Adipose tissue (tissue), 3 donors: Measurements from ENCODE around the gene GPR179. TPM values are rescaled to one million over a fixed set of nuclear protein-coding genes. Genes with fewer than 3 reads are reported as not detected.

Experiments
- H3K27ac ChIP-seq: one replicate; pipeline ENCODE4 v1.5.1; 2013; ENCODE audit warnings: low read depth, low read length
- WGBS, 3 donors: extraction: QIAGEN DNeasy Blood & Tissue Kit; methylation state at CpG; one replicate each; pipeline ENCODE4 v1.1.7; 2013; 5-methylcytosine and 5-hydroxymethylcytosine counted together
- polyA plus RNA-seq, 3 donors: library from polyadenylated mRNA; stranded (reverse); fragments of 200-250 nt; gene quantifications; one replicate each; pipeline ENCODE4 v1.2.3, GENCODE V29; 2013
- donor health status: healthy with polysubstance abuse.
- donor health status: Bipolar disorder and iron deficiency.
- donor health status: healthy.

Gene GPR179
- polyA plus RNA-seq, 3 donors = 0.02 to 0.11 (median 0.03) TPM

- 14% methylated on average over 8 of the region's 8 CpGs for WGBS, 3 donors
- H3K27ac ChIP-seq = no peak overlapping the region
Observed at GRCh38 chr17:38349097-38349730, 5.5 kb upstream of the GPR179 start.

- 93 to 95% (median 94%) methylated on average over 7 of the region's 7 CpGs for WGBS, 3 donors
- H3K27ac ChIP-seq = no peak overlapping the region
Observed at GRCh38 chr17:38345743-38346142, 2.0 kb upstream of the GPR179 start.

- H3K27ac ChIP-seq = no peak overlapping the region
- WGBS, 3 donors = 80 to 84% (median 82%) methylated on average over 3 of the region's 3 CpGs
Observed at GRCh38 chr17:38344420-38344745, 627 bp upstream of the GPR179 start.

- H3K27ac ChIP-seq = no peak overlapping the region
- 82 to 89% (median 88%) methylated on average over 18 of the region's 18 CpGs for WGBS, 3 donors
Observed at GRCh38 chr17:38342886-38343607, 709 bp downstream of the GPR179 start.

- no peak overlapping the region for H3K27ac ChIP-seq
- 57 to 71% (median 65%) methylated on average over 5 of the region's 5 CpGs for WGBS, 3 donors
Observed at GRCh38 chr17:38341035-38341721, 2.6 kb downstream of the GPR179 start.

DNA sequence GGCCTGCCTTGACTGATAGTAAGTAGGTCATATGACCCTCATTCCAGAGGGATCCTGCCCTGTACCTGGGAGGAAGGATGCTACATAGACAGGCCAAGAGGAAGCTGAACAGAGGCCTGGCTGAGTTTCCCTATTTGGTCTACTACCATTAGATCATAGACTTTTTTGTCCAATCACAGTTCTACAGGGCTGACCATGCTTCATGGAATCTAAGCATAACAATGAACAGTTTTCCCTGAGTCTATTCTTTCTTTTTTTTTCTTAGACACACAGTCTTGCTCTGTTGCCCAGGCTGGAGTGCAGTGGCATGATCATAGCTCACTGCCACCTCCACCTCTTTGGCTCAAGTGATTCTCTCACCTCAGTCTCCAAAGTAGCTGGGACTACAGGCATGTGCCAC is 3.9 kb downstream of the GPR179 start:
- no peak overlapping the region for H3K27ac ChIP-seq

- 91 to 93% (median 92%) methylated on average over 4 of the region's 4 CpGs for WGBS, 3 donors
- H3K27ac ChIP-seq = no peak overlapping the region
Observed at GRCh38 chr17:38338535-38338934, 5.2 kb downstream of the GPR179 start.

GRCh38 chr17:38338053-38338452 is 5.7 kb downstream of the GPR179 start:
- no peak overlapping the region for H3K27ac ChIP-seq
- WGBS, 3 donors = 62 to 77% (median 74%) methylated on average over 5 of the region's 5 CpGs

DNA sequence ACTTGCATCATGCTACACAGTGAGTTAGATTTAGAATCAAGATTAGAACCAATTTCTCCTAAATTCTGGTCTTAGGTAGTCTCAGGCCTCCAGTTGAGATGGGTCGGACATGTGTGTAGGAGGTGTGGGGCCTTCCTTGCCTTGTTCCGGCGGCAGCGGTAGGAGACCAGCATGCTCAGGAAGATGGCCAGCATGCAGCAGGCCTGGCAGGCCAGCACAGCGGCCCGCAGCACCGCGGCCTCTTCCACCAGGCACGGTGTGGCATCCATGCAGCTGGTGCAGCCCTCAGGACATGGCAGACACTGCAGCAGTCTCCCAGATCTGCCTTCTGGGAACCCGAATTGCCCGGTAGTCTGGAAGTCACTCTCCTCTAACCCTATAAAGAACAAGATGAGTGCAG is 6.9 kb downstream of the GPR179 start:
- no peak overlapping the region for H3K27ac ChIP-seq
- 87 to 95% (median 94%) methylated on average over 11 of the region's 11 CpGs for WGBS, 3 donors

DNA sequence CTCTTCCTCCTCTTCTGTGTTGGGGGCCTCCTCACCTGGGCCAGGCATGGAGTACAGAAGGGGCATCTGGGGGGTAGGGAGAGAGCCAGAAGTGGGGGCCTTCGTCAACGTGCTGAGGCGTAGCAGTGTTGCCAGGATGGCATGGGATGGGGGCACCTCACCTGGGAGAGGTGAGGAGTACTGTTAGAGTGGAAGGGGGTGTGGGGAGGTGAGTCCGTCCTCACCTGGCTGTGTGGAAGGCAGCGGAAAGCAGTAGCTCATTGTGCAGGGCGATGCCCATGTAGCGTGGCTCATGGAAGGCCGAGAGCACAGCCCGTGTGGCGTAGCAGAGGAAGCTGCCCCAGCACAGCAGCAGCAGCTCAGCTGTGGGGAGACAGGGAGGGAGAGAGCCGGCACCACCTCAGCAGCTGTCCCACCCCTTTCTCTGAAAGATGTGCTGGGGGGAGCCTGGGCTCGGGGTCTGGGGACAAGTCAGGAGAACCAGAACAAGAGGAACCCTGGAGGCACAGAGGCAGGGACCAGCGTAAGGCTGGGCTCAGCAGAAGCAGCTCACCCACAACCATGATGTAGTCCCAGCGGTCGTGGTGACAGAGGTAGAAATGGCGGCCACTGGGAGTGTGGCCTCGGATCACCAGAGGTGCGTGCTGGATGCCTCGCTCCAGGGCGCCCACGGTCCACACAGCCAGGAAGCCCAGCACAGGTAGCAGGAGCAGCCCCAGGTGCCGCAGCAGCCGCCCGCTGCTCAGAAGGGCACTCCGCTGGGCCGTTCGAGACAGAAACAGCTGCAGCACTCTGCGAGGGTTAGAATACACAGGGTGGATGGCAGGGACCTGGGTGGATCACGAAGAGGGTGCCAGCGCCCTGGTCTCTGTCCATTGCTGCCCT is 9.0 kb downstream of the GPR179 start:
- WGBS, 3 donors = 85 to 91% (median 87%) methylated on average over 29 to 30 of the region's 30 CpGs
- H3K27ac ChIP-seq = no peak overlapping the region

DNA sequence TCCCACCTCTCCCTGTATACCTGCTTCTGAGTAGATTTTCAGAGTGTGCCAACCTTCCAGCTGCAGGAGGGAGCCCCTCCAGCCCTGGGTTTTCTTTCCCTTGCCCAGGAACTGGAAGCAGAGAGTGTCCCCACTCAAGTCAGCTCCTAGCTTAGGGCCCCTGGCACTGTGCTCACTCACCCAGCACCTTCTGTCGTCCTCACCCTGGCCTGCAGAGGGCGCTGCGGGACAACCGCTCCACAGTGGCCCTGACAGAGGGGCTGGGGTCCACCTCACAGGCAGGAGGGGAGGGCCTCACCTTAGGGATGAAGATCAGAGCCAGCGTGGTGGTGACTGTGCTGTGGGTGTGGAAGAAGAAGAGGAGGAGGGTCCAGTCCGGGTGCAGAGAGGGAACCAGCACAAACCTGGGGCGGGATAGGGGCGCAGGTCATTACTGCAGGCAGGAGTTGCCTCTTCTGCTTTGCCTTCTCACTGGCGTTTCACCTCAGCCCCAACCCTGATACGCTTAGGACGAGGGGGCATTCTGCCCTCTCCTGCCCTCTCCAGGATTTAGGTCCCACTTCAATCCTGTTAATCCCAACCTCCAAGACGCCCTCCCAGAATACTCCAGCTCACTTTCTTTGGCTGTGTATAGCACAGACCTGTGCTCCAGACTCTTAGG is 10.0 kb downstream of the GPR179 start:
- WGBS, 3 donors = 34 to 47% (median 45%) methylated on average over 11 to 12 of the region's 12 CpGs
- H3K27ac ChIP-seq = no peak overlapping the region

GRCh38 chr17:38332735-38333134 is 11.0 kb downstream of the GPR179 start:
- 76 to 93% (median 87%) methylated on average over 7 of the region's 7 CpGs for WGBS, 3 donors

GRCh38 chr17:38330941-38331411 is 12.8 kb downstream of the GPR179 start:
- no peak overlapping the region for H3K27ac ChIP-seq
- 86 to 87% (median 86%) methylated on average over 21 to 23 of the region's 23 CpGs for WGBS, 3 donors

More at GRCh38 chr17:38332735-38333134, 11.0 kb downstream of the GPR179 start:
- H3K27ac ChIP-seq = no peak overlapping the region

DNA sequence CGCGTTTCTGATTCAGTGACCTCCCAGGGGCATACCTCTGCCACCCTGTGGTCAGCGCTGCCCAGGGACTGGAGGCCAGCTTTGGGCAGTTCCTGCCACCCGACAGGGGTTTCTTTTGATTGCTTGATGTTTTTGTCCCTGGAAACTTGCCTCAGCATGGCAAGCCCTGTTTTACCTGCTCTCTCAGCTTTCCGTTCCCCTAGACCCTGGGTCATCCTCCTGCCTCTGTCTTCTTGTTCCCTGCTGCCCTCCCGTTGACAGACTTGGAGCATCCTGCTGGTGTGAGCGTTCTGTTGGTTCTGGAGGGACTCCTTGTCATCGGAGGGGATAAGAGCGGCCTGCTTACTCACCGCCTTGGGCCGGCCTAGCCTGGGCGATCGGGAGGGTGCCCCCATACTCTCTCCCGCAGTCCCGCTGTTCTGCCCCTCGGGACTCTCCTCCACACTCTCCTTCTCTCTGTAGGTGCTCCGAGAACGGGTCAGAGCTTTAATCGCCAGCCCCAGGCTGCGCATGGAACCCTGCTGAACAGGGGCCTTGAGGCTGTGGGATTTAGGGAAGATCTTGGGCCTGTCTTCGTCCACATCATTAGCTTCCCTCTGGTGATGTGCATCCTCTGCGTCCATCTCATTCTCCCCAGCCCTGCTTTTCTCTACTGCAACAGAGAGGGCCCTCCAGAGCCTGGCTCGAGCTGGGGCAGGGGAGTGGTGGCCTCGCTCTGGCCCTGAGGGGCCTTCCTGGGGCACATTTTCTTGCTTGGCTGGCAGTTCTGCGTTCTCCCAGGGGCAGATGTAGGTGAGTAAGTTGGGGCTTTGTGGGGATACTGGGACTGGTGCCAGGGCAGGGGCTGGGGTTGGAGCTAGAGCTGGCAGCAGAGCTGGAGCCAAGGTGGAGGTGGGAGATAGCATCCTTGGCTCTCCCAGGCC is 13.7 kb downstream of the GPR179 start:
- no peak overlapping the region for H3K27ac ChIP-seq
- 87 to 91% (median 91%) methylated on average over 25 of the region's 25 CpGs for WGBS, 3 donors

- no peak overlapping the region for H3K27ac ChIP-seq
- 77 to 83% (median 80%) methylated on average over 7 of the region's 7 CpGs for WGBS, 3 donors
Observed at GRCh38 chr17:38329284-38329683, 14.5 kb downstream of the GPR179 start.

DNA sequence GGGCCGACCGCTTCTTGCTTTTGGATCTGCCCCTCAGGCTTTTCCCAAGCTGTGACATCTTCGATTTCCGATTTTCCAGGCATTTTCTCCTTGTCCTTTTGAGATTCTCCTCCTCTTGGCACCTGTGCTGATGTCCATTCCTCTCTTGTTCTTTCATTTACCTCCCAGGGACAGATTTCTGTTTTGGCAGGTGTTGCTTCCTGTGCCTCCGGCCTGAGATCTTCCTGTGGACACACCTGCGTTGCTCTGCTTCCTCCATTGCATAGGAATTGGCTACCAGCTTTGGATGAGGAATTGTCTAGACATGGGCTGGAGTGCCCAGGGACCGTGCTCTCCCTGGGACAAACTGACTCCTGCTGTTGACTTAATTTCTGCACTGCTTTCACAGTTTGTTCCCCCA is 15.1 kb downstream of the GPR179 start:
- no peak overlapping the region for H3K27ac ChIP-seq
- 67 to 73% (median 69%) methylated on average over 7 of the region's 7 CpGs for WGBS, 3 donors

DNA sequence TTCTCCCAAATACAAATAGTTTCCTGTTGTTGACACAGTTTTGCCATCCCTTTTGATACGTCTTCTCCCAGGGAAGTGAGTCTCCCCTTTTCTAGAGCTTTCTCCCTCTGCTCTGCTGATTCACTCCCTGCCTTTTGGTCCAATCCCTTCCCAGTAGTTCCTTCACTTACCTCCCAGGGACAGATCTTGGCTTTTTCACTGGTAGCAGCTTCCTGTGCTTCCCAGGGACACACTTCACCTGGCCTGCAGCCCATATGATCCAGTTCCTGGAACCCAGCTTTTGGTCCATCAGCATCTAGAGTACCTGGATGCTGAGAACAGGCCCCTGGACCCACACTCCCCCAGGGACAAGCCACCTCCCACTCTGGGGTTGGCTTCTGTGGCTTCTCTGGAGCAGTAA is 15.8 kb downstream of the GPR179 start:
- H3K27ac ChIP-seq = no peak overlapping the region
- WGBS, 3 donors = 38 to 63% (median 54%) methylated on average over 1 of the region's 1 CpG
